Coronary artery (tissue), 2 donors: ENCODE measurements around the gene PLEKHF1.

Experiments
- DNase-seq: peaks from one replicate; pipeline ENCODE4 v3.0.0-alpha.2; 2017; ENCODE audit warnings: low spot score
- H3K27ac ChIP-seq, 2 donors: fragments of 200-600 bp; sonication (generic); one replicate each; pipeline ENCODE4 v1.5.1; 2016 to 2019
- H3K4me3 ChIP-seq: fragments of 200-600 bp; sonication (generic); 2 replicates; pipeline ENCODE4 v1.5.1; 2016; ENCODE audit warnings: mild to moderate bottlenecking, moderate library complexity
- TF ChIP-seq, protein P1 (sequence below): fragments of 200-600 bp; sonication (generic); IDR thresholded peaks from one replicate; pipeline ENCODE4 v1.5.1; 2019; ENCODE audit warnings: antibody characterized with exemption

The PLEKHF1 gene

DNA sequence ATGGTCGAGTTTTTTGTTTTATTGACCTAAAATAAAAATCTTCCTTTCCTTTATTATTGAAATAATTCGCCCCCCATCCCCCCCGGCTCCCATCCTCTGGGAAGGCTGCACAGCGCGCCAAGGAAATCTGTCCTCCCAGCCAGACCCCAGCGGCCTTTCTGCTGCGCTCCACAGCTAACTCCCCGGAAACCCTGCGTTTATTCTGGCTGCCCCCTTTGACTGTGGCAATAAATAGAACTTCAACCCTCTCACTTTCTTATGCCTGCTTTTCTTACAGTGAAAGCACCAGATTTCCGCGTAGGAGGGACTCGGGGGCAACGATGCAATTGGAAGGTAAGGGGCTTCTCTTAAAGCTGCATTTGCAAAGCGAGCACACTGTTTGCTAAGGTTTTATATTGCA lies 59.5 kb downstream of the PLEKHF1 start:
- no peak for DNase-seq
- TF ChIP-seq, protein P1, sequence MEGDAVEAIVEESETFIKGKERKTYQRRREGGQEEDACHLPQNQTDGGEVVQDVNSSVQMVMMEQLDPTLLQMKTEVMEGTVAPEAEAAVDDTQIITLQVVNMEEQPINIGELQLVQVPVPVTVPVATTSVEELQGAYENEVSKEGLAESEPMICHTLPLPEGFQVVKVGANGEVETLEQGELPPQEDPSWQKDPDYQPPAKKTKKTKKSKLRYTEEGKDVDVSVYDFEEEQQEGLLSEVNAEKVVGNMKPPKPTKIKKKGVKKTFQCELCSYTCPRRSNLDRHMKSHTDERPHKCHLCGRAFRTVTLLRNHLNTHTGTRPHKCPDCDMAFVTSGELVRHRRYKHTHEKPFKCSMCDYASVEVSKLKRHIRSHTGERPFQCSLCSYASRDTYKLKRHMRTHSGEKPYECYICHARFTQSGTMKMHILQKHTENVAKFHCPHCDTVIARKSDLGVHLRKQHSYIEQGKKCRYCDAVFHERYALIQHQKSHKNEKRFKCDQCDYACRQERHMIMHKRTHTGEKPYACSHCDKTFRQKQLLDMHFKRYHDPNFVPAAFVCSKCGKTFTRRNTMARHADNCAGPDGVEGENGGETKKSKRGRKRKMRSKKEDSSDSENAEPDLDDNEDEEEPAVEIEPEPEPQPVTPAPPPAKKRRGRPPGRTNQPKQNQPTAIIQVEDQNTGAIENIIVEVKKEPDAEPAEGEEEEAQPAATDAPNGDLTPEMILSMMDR = no peak
- Histone ChIP-seq H3K4me3 (no peak overlapping the region), H3K27ac (no peak overlapping the region)
